Kasumi-1 (cell line): Measurements from ENCODE around the gene SH3RF3.

Experiments
- DNase-seq, 2 experiments: peaks; one replicate each; lab custom pipeline; 2025; lab: John Stamatoyannopoulos, UW

The SH3RF3 gene

DNA sequence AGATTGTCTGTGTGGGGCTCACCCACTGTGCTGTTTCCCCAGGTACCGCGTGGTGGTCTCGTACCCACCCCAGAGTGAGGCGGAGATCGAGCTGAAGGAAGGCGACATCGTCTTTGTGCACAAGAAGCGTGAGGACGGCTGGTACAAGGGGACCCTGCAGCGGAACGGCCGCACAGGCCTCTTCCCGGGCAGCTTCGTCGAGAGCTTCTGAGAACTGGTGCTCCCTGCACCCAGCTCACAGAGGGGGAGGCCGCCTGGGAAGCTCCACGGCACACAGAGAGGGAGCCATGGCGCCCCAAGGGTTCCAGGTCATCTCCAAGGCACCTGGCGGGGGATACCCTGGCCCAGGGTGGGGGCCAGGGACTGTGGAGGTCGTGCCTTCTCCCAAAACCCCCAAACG is 372.5 kb downstream of the SH3RF3 start:
- no peak for DNase-seq

DNA sequence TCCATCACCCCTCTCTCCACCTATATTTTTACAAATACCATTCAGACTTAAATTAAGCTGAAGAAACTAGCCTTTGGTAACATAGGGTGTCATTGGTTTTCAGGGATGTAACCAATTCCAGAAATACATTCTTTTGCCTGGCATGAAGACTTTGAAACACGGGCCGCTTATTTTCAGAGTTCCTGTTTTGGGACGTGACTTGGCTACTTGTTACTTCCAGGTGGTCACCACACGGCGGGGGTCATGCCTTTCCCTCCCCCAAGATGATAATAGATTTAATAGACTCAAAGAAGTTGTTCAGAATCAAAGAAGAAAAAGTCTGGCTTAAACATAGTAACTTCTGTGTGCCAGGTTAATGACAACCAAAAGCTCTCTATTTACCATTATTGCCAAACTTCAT is 374.2 kb downstream of the SH3RF3 start:
- no peak for DNase-seq

DNA sequence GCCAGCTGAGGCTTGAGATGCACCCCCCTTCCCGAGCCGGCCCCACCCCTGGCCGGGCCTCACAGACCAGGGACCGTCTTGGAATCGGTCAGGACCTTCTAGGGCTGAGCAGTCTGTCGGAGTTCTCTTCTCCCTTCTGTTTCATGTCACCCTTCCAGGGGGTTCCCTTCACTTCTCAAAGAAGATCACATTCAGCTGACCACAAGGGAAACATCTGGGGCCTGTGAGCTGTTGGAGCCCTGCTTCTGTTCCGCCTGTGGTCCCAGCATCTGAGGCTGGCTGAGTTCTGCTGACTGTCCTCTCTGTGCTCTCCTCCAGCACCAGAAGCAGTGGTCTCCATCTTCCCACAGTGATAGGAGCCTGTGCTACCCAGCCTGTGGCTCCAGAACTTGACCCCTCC is 378.2 kb downstream of the SH3RF3 start:
- peak; percentile 95 to 96 for DNase-seq

DNA sequence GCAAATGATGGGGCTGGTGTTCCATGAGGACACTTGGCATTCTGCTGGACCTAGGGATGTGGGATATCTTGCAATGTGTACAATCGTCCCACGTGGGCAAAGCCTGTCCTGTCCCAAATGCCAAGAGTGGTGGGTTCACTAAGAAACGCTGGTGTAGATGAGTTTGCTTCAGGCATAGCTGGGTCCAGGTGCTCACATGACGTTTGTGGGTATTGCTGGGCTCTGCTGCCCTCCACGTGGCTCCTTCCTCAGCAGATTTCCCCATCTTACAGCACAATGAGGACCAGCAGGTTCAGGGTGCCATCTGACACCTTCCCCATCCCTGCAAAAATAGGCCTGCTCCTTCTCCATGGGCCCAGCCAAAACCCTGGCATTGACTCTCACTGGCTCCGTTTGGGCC is 378.8 kb downstream of the SH3RF3 start:
- DNase-seq: no peak

DNA sequence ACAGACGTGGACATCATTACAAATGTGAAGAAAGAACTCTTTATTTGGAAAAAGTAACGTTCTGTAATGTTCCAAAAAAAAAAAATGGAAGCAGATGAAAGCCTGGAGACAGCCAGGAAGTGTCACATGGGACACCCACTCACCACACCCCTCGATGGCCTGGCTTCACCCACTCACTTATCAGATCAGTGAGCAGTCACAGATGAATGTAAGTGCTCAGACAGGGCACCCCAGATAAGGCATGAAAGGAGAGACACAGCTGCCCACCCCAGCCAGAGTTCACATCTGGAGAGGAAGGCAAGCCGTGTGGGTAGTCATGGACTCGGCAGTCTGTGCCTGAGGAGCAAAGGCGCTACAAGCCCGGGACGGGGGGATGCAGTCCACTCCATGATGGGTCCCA is 379.6 kb downstream of the SH3RF3 start:
- no peak for DNase-seq

DNA sequence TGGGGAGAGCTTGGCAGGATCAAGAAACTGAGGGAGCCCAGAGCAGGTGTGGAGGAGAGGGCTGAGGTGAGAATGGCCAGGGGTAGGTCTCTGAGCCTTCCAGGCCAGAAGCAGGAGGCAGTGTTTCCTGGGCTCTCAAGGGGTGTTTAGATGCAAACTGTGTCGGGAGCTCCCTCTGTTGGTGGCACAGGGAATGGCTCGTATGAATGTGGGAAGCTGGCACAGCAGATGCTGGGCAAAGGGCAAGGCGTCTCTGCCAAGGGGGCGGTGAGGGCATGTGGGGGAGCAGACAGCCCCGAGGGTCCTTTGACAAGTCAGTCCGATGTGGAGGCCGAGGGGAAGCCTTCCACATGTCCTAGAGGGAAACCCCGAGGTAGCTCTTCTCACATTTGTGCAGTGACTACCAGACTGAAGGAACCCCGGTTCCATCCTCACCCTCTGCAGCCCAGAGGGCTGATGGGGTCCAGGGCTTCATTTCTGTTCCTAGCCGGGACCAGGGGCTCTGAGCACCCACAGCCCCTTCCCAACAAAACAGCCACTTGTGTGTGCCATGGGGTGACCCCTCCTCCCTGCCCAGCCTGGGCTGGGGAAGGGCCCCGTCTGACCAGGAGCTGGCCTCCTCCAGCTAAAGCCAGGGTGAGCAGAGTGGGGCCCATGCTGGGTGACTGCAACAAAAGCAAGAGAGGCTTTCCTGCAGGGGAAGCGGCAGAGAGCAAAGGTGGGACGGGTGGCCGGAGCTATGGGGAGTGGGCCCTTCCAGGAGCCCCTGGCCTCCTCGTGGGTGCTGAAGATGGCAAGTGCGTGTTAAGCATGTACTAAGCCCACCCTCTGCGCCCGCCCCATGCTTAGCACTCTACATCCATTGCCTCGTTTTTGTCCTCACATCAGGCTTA is 381.4 kb downstream of the SH3RF3 start:
- peak; percentile 73 to 82 for DNase-seq

DNA sequence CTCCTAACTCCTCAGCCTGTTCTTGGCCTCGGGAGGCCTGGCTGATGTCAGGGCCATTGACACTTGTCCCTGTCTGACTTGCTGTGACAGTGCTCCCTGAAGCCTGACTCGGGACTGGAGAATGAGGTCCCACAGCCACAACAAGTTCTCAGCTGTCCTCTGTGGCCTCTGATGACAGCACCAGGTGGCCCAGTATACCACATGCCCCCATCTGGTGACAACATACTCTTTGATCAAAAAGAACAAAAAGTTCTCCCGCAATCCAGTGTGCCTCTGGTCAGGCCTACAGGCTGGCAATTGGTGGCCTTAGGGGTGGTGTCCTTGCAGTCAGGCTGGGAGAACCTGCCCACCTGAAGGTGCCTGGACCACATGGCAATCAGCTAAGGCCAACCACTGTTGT is 382.2 kb downstream of the SH3RF3 start:
- DNase-seq: no peak

DNA sequence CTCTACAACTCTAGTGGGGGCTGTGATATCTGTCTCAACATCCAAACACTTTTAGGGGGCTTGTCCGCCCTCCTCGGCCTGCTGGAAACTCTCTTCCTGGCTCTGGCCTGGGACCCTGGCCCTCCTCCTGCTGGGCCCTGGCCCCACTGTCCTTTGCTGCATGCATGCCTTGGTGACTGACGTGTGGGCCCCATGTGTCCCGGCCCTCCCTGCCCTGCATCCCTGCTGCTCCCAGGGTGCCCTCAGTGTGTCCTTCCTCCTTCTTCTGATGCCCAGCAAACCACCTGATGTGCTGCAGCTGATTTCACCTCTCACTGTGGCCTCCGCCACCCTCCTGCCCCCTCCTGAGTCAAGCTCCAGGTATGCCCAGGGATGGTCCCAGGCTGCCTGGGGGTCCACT is 383.1 kb downstream of the SH3RF3 start:
- no peak for DNase-seq

DNA sequence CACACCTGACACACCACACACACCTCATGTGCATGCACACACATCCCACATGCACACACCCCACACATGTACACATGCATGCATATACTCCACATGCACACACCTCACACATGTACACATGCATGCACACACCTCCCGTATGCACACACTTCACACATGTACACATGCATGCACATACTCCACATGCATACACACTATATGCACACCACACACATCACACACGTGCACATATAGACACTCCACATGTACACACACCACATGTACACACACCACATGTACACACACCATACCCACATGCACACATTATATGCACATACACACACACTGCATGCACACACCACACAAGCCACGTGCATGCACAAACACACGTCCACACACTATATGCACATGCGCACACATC is 384.2 kb downstream of the SH3RF3 start:
- DNase-seq: no peak

DNA sequence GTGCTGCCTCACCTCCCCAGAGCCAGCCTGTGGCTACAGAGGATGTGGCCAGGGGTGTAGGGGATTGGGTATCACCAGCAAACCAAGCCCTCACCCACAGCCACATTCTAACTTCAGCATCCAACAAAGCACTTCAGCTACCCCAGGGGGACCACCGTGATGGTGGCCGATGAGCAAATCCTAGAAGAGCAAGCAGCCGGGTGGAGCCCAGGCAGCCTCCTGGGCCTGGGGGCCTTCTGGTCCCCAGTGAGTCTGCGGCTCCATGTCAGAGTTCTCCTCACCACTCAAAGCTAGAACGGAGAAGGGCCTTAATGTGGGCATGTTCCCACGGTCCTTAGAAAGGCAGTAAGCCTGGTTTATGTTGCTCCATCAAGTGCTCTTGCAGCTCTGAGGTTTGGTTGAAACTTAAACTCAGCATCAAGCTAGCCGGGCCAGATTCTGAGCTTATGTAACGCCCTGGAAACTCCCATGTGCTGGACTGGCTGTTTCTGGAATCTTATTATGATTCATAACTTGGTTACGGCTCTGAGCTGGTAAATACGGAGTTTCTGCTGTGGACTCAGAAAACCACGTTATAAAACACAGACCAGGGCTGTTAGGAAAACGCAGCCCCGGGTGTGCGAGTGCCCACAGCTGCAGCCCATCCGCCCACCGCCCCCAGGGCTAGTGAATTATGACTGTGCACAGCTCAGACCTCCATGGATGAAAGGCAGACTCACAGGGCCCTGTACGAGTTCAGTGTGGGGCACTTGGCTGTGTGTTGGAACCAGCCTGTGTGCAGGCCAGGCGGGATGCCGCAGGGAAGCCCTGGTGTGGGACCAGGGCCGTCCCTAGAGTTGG is 385.0 kb downstream of the SH3RF3 start:
- DNase-seq: no peak

DNA sequence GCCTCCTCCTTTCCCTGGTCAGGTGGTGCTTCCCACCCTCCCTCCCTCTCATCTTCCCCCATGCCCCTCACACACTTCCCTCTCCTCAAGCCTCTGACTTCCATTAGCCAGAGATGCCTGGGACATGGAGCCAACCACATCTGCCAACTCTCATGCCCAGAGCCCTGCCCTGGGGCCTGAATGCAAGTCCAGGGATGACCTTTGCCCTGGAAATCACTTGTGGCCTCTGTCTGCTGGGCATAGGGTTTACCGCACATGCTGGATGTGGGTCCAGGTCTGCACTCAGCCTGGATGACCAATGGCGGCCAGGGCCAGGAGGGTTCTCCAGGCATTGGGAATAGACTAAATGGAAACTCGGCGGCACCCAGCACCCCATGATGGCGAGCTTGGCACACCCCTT is 385.9 kb downstream of the SH3RF3 start:
- no peak for DNase-seq

DNA sequence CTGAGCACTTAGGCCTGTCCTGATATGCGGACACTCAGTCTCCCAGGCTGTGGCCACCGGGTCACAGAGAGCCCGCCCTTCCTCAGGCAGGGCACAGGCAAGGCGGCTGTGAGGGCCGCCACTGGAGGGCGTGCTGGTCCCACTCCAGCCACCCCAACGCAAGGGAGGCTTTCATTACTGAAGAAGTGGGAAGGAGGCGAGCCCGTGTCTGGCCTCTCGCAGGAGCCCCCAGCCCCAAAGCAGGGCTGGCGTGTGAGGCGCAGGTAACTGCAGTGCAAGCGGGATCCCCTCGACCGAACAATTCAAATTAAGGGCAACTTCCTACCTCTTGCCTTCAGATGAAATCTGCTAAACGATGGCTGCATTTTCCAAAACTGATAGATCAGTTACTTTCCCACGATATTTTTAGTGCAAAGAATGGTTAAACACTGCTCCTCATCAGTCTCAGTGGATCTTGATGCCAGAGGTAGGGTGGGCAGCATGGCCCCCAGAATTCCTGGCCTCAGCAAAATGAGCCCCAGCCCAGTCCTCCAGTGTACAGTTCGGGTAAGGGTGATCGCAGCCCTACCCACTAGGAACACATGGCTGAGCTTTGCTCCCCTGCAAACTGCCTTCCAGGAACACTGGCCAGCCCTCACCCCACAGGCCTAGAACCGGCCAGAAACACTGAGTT is 387.6 kb downstream of the SH3RF3 start:
- peak; percentile 32 to 55 for DNase-seq

DNA sequence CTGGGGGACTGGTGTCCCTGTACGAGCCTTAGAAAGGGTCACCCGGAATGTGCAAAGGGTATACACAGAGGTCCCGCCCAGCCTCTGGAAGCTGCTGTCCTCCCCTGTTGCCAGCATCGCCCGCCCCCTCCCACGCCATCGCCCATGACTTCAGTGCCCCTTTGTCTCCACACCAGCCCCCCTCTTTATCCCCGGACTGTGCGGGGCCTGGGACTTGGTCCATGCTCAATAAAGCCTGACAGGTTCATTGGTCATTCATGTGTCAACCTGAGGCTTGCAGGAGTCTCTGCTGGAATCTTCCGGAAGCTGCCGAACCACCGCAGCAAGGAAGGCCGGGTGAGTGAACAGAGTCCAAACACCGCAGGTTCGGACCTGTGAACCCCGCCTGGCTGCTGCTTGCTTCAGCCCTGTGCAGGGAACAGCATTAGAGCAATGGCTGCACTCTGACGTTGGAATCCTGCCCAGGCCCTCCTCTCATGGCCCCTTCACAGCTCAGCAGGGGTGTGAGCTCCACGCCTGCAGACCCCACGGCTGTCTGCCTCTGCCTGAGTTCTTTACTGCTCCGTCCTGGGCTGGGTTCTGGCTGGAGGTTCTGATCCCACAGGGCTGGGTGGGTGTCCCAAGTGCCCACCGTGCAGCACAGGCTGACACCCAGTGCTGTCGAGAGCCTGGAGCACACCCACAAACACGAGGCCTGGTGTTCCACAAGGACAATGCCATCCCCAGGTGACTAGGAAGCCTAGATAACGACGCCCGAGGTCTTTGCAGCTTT is 388.3 kb downstream of the SH3RF3 start:
- DNase-seq: no peak

DNA sequence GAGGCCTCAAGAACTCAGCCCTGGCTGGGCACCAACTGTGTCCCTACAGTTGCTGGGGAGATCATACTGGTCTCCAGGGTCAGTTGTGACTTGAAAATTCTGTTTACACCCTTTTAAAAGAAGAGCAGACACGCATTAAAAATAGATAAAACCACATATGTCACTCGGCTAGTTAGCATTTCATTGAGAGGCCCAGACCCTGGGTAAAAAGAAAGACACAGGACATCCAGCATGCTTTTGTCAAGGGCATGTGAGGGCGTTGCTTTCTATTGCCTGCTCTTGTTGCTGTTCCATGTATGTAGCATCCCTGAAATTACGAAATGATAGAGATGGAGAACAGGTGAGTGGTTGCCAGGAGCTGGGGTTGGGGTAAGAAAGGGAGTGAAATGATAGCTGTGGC is 390.5 kb downstream of the SH3RF3 start:
- no peak for DNase-seq

DNA sequence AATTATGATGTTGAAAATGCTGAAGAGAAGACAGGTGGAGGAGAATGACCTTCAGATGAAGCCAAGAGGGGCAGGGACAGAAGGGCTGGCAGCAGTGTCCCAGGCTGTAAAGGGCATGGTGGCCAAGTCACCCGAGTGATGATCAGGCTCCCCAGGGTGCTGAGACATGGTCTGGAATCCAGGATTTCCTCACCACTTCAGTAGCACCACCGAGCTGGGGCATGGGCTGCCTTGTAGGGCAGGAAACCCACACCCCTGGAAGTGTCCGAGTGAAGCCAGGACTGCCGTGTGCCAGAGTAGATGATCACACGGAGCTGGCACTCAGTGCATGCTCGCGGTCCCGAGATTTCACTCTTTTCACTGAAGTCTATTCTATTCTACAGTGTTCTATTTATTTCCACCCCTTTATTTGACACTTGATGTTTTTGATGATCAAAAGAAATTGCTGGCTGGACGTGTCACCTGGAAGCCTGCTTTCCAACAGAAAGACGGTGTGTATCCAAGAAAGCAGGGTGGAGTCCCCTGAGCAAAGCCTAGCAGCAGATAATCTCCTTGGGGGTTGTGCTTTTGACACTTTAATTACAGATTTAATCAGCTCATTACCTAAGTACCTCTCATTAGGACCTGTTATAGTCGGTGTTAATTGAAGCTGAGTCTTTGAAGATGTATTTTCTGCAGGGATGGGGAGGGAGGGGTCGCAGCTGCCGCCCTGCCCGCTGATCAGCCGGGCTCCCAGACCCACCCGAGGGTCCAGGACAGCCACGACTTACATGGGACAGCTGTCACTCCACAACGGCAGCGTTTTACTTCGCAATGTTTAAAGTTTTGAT is 392.4 kb downstream of the SH3RF3 start:
- no peak for DNase-seq

DNA sequence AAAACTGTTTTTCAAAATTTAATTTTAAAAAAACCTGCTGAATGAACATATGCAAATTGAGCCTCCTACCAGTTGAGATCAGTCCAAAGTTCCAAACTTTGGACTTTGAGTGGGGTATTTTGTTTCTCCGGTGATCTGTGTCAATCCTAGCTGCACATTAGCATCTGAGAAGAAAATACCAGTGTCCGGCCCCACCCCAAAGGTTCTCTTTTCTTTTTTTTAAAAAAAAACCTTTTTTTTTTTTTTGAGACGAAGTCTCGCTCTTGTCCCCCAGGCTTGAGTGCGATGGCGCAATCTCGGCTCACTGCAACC is 393.0 kb downstream of the SH3RF3 start:
- no peak for DNase-seq

DNA sequence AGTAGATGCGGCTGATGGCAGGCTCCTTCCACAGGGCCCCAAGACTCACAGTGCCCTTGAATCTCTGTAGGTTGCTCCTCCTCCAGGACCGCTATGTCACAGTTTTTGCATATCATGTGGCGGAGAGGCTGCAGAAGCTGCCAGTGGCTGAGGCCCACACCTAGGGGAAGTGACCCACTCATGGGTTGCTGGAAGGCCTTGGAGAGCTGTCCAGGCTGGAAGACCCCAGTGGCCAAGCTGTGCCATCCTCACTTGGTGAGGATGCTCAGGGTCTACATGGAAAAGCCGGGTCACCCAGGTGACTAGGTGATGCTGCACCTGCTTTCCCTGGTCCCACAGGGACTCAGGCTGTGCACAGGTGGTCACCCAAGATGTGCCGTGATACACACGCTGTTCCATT is 394.1 kb downstream of the SH3RF3 start:
- DNase-seq: no peak

DNA sequence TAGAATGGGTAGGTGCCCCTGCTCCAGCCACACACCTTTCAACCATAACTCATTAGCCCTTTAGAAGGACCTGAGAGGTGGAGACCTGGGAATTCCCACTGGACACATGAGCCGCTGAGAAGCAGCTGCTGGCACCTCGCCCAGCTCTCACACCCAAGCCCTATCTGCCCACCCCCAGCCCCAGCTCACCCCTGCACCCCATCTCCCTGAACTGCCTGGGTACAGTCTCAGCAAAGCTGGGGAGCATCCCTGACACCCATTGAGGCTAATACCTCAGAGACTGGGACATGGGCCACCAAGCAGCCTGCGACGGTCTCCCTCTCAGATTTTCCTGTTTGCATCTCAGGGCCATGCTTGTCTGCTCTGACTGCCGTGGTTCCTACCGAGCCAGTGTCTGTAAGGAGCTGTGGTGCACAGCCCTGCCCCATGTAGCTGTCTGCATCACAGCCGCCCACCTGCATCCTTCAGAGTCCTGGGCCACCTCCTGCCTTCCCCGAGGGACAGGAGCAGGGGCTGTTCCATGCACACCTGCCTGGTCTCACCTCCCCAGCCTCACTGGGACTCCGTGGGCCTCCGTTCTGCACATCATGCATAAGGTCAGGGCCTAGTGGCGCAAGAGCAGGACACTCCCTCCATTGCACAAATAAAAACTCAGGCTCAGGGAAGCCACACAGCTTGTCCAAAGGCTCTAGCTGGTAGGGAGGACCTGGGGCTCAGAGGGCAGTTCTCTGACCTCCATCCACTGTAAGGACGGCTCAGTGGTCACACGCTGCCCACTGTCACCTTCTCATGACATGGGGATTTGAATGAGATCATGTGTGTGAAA is 394.7 kb downstream of the SH3RF3 start:
- no peak for DNase-seq

DNA sequence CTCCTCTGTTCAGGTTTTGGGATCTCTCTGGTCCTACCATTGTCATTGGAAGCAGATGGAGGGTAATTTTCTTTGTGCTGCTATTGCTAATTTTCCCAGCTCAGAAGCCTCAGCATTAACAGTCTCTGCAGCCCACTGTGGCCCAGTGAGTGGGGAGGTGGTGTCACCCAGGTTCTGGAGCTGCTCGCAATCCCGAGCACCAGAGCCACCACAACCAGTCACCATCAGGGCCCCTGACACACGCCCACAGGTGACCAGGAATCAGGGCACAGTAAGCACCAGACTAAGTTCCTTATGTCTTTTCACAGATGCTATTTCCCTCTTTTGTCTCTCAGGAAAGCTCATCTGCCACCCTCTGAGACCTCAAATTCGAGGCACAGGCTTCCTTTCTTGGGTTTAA is 396.8 kb downstream of the SH3RF3 start:
- no peak for DNase-seq

DNA sequence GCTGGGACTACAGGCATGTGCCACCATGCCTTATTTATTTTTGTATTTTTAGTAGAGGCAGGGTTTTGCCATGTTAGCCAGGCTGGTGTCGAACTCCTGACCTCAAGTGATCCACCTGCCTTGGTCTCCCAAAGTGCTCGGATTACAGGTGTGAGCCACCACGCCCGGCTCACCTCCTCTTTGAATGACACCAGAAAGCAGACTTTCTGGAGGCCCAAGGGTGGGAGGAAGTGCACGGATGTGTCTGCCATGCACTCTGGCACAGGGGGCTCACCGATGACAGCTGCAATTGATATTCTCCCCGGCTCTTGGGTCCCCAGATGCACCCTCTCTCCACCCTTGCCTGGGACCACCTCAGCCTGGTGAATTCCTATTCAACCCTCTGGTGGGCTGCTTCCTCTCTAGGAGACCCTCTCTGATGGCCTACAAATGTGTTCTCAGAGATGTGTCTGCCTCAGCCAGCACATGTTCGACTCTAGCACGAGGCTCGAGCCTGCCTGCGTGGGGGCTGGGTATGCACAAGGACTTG is 397.5 kb downstream of the SH3RF3 start:
- DNase-seq: no peak
